Kidney (tissue), 14 donors: ENCODE data around the gene PGBD5. TPM values are rescaled to one million over a fixed set of nuclear protein-coding genes. Genes with fewer than 3 reads are reported as not detected.
A peak's percentile ranks its signal among the peaks of the same experiment; 100 is the strongest.

Source experiments
- DNase-seq, 5 donors: peaks; one replicate each; pipeline ENCODE4 v3.0.0-alpha.2; 2013 to 2020
- FAIRE-seq: peaks from 2 replicates; lab custom pipeline; 2012; peaks lifted over from hg19 to GRCh38; lab: Jason Lieb, UNC
- H3K27ac ChIP-seq, 2 donors: one replicate each; pipeline ENCODE4 v1.7.0; 2013; ENCODE audit warnings: low read depth in 2 of 2, low read length in 2 of 2, inconsistent platforms in 1 of 2
- H3K27me3 ChIP-seq: one replicate; pipeline ENCODE4 v1.7.1; 2013; ENCODE audit warnings: low read length, inconsistent platforms; ENCODE audit not compliant: control insufficient read depth, insufficient read depth
- H3K36me3 ChIP-seq, 3 donors: one replicate each; pipeline versions ENCODE4 v1.7.0 to v1.7.1; 2013; ENCODE audit warnings: low read length in 3 of 3, control low read depth in 1 of 3, inconsistent platforms in 1 of 3; ENCODE audit not compliant: insufficient read depth in 3 of 3, control insufficient read depth in 2 of 3
- H3K4me1 ChIP-seq, 3 donors: one replicate each; pipeline versions ENCODE4 v1.7.0 to v1.7.1; 2013; ENCODE audit warnings: low read length in 3 of 3, inconsistent platforms in 1 of 3, low read depth in 1 of 3; ENCODE audit not compliant: control insufficient read depth in 2 of 3, insufficient read depth in 2 of 3
- H3K4me3 ChIP-seq, 3 donors: one replicate each; pipeline versions ENCODE4 v1.7.0 to v1.8.1; 2013; ENCODE audit warnings: low read length in 3 of 3, control low read depth in 1 of 3, inconsistent platforms in 1 of 3
- H3K9ac ChIP-seq, 3 donors: one replicate each; pipeline versions ENCODE4 v1.7.0 to v1.7.1; 2013; ENCODE audit warnings: low read length in 3 of 3, control low read depth in 1 of 3, inconsistent platforms in 1 of 3
- H3K9me3 ChIP-seq, 3 donors: one replicate each; pipeline versions ENCODE4 v1.7.0 to v1.7.1; 2013; ENCODE audit warnings: low read length in 3 of 3, control low read depth in 1 of 3, inconsistent platforms in 1 of 3; ENCODE audit not compliant: control insufficient read depth in 2 of 3, insufficient read depth in 1 of 3
- CTCF ChIP-seq: IDR thresholded peaks from 3 replicates; pipeline ENCODE4 v1.5.1; 2012; ENCODE audit warnings: mild to moderate bottlenecking, moderate library complexity, borderline replicate concordance; ENCODE audit not compliant: insufficient read depth; ENCODE audit errors: extremely low read depth
- intact Hi-C: fragments of 100-400 bp; cut with DNase I; formaldehyde crosslinking; loops from one replicate; pipeline ENCODE4 v1.11.1; 2022
- polyA plus RNA-seq: library from polyadenylated mRNA; stranded (reverse); fragments of 350-450 nt; fragmentation: Illumina TruSeq; extraction: RNeasy Lipid Tissue Mini Kit (QIAGEN cat#74804); gene quantifications from one replicate; pipeline ENCODE4 v1.2.3, GENCODE V29; 2014; ENCODE audit warnings: low read depth, low replicate concordance; ENCODE audit not compliant: insufficient read depth
- total RNA-seq: library from RNA; stranded (reverse); fragmentation: NEBNext Ultra II Directional; extraction: Animal tissue kit (Norgen Biotek cat#: 25700); gene quantifications from one replicate; pipeline ENCODE4 v1.2.1, GENCODE V29; 2021
- donor health status: control.
- donor health status: control.
- donor health status: control.
- donor health status: control.
- donor health status: control.
- donor health status: DM: yes; HTN: yes; CAD: no.
- donor health status: Normal renal cell carcinoma (clear cell type).

Gene PGBD5
- total and polyA plus RNA-seq, 2 donors from 2014 or later: 2.0 to 3.7 TPM

GRCh38 chr1:230293390-230293700 lies 132.8 kb downstream of the PGBD5 start:
- no peak overlapping the region for H3K9ac ChIP-seq
- TF ChIP-seq CTCF: no peak
- intact Hi-C loops: no loop called here
- H3K36me3 ChIP-seq: no peaks in the 10 kb centered on the region
- no peaks in the 10 kb centered on the region for H3K27me3 ChIP-seq
- no peaks in the 10 kb centered on the region for H3K4me1 ChIP-seq
- DNase-seq: no peak
- H3K27ac ChIP-seq: no peak overlapping the region
- no peaks in the 10 kb centered on the region for H3K9me3 ChIP-seq
- FAIRE-seq: no peak
- H3K4me3 ChIP-seq: no peak overlapping the region

DNA sequence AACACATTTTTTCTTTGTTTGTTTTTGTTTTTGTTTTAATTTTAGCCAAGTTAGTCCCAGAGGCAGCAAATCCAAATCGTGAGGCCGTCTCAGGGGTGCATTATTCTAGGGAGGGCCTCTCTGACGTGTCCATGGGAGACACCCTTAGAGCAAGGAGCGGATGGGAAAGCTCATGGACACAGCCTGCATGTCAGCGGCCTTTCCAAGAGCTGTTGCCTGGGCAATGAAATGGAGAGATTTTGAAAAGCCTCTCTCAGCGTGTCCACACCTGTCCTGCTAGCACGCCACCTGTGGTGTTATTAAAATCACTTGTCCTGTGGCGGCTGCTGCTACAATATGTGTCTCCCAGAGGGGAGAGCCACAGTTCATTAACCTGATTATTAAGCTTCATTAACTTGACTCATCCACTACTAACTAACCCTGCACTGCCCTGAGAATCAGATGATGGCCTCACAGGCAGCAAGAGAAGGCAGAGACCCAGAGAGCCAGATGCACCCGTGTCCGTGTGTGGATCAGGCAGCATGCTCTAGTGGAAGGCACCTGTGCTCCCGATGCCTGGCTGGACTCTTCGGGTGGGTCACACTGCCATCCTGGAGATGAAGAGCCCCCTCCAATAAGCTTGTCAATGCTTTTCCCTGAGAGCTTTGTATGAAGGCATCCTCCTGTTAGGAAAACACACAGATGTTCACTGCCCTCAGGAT lies 133.3 kb downstream of the PGBD5 start:
- intact Hi-C loops: no loop called here
- Histone ChIP-seq H3K4me3 (no peak overlapping the region), H3K27me3 (no peaks in the 10 kb centered on the region), H3K27ac (no peak overlapping the region), H3K9me3 (no peaks in the 10 kb centered on the region), H3K36me3 (no peaks in the 10 kb centered on the region), H3K4me1 (no peaks in the 10 kb centered on the region), H3K9ac (no peak overlapping the region)
- no peak for TF ChIP-seq CTCF
- peak in 1 of 5 donors; percentile 10 for DNase-seq
- FAIRE-seq: no peak

- no peaks in the 10 kb centered on the region for H3K9me3 ChIP-seq
- no peaks in the 10 kb centered on the region for H3K27me3 ChIP-seq
- H3K27ac ChIP-seq: no peak overlapping the region
- intact Hi-C loops: no loop called here
- H3K4me3 ChIP-seq: no peak overlapping the region
- no peak for TF ChIP-seq CTCF
- H3K4me1 ChIP-seq: no peaks in the 10 kb centered on the region
- no peaks in the 10 kb centered on the region for H3K36me3 ChIP-seq
- no peak overlapping the region for H3K9ac ChIP-seq
- DNase-seq: no peak
- FAIRE-seq: no peak
Observed at GRCh38 chr1:230291731-230292620, 134.2 kb downstream of the PGBD5 start.
